HUES6 (cell line): Measurements from ENCODE around the gene PODNL1.

ENCODE experiments used
- H3K27ac ChIP-seq: 2 replicates; pipeline ENCODE4 v1.7.0; 2013; ENCODE audit warnings: low read depth, mild to moderate bottlenecking, low read length, inconsistent platforms
- H3K27me3 ChIP-seq: 2 replicates; pipeline ENCODE4 v1.6.1; 2013; ENCODE audit warnings: low read length; ENCODE audit not compliant: control insufficient read depth, insufficient read depth
- H3K36me3 ChIP-seq: 2 replicates; pipeline ENCODE4 v1.6.1; 2013; ENCODE audit warnings: low read length; ENCODE audit not compliant: control insufficient read depth, insufficient read depth
- H3K4me1 ChIP-seq: 2 replicates; pipeline ENCODE4 v1.6.1; 2013; ENCODE audit warnings: low read length; ENCODE audit not compliant: control insufficient read depth, insufficient read depth
- H3K4me3 ChIP-seq: 2 replicates; pipeline ENCODE4 v1.5.1; 2013; ENCODE audit warnings: low read depth, low read length
- H3K9ac ChIP-seq: one replicate; pipeline ENCODE4 v1.6.1; 2013; ENCODE audit warnings: mild to moderate bottlenecking, low read length
- H3K9me3 ChIP-seq: 2 replicates; pipeline ENCODE4 v1.6.1; 2013; ENCODE audit warnings: low read depth, low read length; ENCODE audit not compliant: control insufficient read depth, insufficient read depth

The PODNL1 gene

GRCh38 chr19:13955662-13956364, 17.6 kb upstream of the PODNL1 start:
- Histone ChIP-seq H3K36me3 (peaks cover 64% of the 10 kb centered on the region), H3K9me3 (no peaks in the 10 kb centered on the region), H3K4me3 (no peak overlapping the region), H3K9ac (no peak overlapping the region), H3K4me1 (peaks cover 6% of the 10 kb centered on the region; the same call in 1 of the 2 replicates), H3K27me3 (no peaks in the 10 kb centered on the region), H3K27ac (no peak overlapping the region)

GRCh38 chr19:13954185-13954584, 16.0 kb upstream of the PODNL1 start:
- no peak overlapping the region for H3K4me3 ChIP-seq
- peaks cover 48% of the 10 kb centered on the region for H3K36me3 ChIP-seq
- peaks cover 6% of the 10 kb centered on the region; the same call in 1 of the 2 replicates for H3K4me1 ChIP-seq
- no peaks in the 10 kb centered on the region for H3K9me3 ChIP-seq
- no peak overlapping the region for H3K27ac ChIP-seq
- no peaks in the 10 kb centered on the region for H3K27me3 ChIP-seq
- H3K9ac ChIP-seq, result no peak overlapping the region

- H3K9me3 ChIP-seq, result no peaks in the 10 kb centered on the region
- peak overlapping the region; percentile 85 for H3K4me3 ChIP-seq
- peaks cover 39% of the 10 kb centered on the region for H3K36me3 ChIP-seq
- peak overlapping the region; percentile 76 for H3K9ac ChIP-seq
- H3K27me3 ChIP-seq, result no peaks in the 10 kb centered on the region
- peaks cover 6% of the 10 kb centered on the region; the same call in 1 of the 2 replicates for H3K4me1 ChIP-seq
- no peak overlapping the region for H3K27ac ChIP-seq
Measured at GRCh38 chr19:13952931-13953531, 14.8 kb upstream of the PODNL1 start.

- peaks cover 33% of the 10 kb centered on the region for H3K36me3 ChIP-seq
- H3K9me3 ChIP-seq, result no peaks in the 10 kb centered on the region
Measured at GRCh38 chr19:13952154-13952930, 14.1 kb upstream of the PODNL1 start, which contains the start of gene DCAF15. Gene DCAF15, plus strand, starts transcription at chr19:13952509. Its CDS starts 4 bp downstream, at chr19:13952513.

GRCh38 chr19:13951799-13952153, 13.6 kb upstream of the PODNL1 start:
- no peak overlapping the region for H3K9ac ChIP-seq
- H3K4me1 ChIP-seq, result peaks cover 6% of the 10 kb centered on the region; the same call in 1 of the 2 replicates
- no peaks in the 10 kb centered on the region for H3K9me3 ChIP-seq
- no peaks in the 10 kb centered on the region for H3K27me3 ChIP-seq
- H3K36me3 ChIP-seq, result peaks cover 27% of the 10 kb centered on the region
- peak overlapping the region; percentile 62 for H3K4me3 ChIP-seq
- no peak overlapping the region for H3K27ac ChIP-seq

More at GRCh38 chr19:13952154-13952930, 14.1 kb upstream of the PODNL1 start, which contains the start of gene DCAF15:
- peak within 1 kb of the TSS; percentile 85 for H3K4me3 ChIP-seq
- H3K4me1 ChIP-seq, result peaks cover 6% of the 10 kb centered on the region; the same call in 1 of the 2 replicates
- peak within 1 kb of the TSS; percentile 94 for H3K27ac ChIP-seq
- H3K27me3 ChIP-seq, result no peaks in the 10 kb centered on the region
- H3K9ac ChIP-seq, result peak within 1 kb of the TSS; percentile 86

GRCh38 chr19:13951043-13951442, 12.8 kb upstream of the PODNL1 start:
- H3K27ac ChIP-seq, result no peak overlapping the region
- H3K36me3 ChIP-seq, result peaks cover 20% of the 10 kb centered on the region
- no peaks in the 10 kb centered on the region for H3K9me3 ChIP-seq
- H3K27me3 ChIP-seq, result no peaks in the 10 kb centered on the region
- no peak overlapping the region for H3K9ac ChIP-seq
- H3K4me3 ChIP-seq, result no peak overlapping the region
- H3K4me1 ChIP-seq, result peaks cover 6% of the 10 kb centered on the region; the same call in 1 of the 2 replicates

GRCh38 chr19:13946414-13946813, 8.2 kb upstream of the PODNL1 start:
- Histone ChIP-seq H3K36me3 (no peaks in the 10 kb centered on the region), H3K9me3 (peaks cover 3% of the 10 kb centered on the region; the same call in 1 of the 2 replicates), H3K27ac (no peak overlapping the region), H3K27me3 (no peaks in the 10 kb centered on the region), H3K4me3 (no peak overlapping the region), H3K4me1 (no peaks in the 10 kb centered on the region), H3K9ac (no peak overlapping the region)

- Histone ChIP-seq H3K27ac (no peak overlapping the region), H3K4me1 (peaks cover 5% of the 10 kb centered on the region), H3K4me3 (no peak overlapping the region), H3K36me3 (no peaks in the 10 kb centered on the region), H3K27me3 (peaks cover 3% of the 10 kb centered on the region; the same call in 1 of the 2 replicates), H3K9ac (no peak overlapping the region), H3K9me3 (peaks cover 3% of the 10 kb centered on the region; the same call in 1 of the 2 replicates)
Measured at GRCh38 chr19:13942023-13942684, 3.9 kb upstream of the PODNL1 start.

GRCh38 chr19:13937479-13938300, 527 bp downstream of the PODNL1 start:
- Histone ChIP-seq H3K36me3 (no peaks in the 10 kb centered on the region), H3K4me3 (peak overlapping the region; percentile 14; the same call in 1 of the 2 replicates), H3K27ac (no peak overlapping the region), H3K9me3 (peaks cover 3% of the 10 kb centered on the region; the same call in 1 of the 2 replicates), H3K27me3 (peaks cover 3% of the 10 kb centered on the region; the same call in 1 of the 2 replicates), H3K9ac (no peak overlapping the region), H3K4me1 (peaks cover 19% of the 10 kb centered on the region)
